NOMO-1 (cell line): ENCODE data around the gene OR1A2.
"Not testable (repeated sequence)": the region's sequence is repeated elsewhere in the genome, so short reads cannot be mapped to it uniquely, and the experiment has no call there.

ENCODE experiments used
- DNase-seq, 2 experiments: peaks; one replicate each; lab custom pipeline; 2025; ENCODE audit not compliant: unreplicated experiment in 2 of 2; lab: John Stamatoyannopoulos, UW

Gene OR1A2

GRCh38 chr17:3197219-3197618 is at the start of gene OR1A2:
Gene OR1A2 (plus strand): TSS chr17:3197519. CDS start chr17:3197519, 0 bp downstream.
- DNase-seq, result no peak

GRCh38 chr17:3157218-3157617 is 40.1 kb upstream of the OR1A2 start:
- DNase-seq, result peak; percentile 15 to 94

GRCh38 chr17:3167574-3167973 is 29.7 kb upstream of the OR1A2 start:
- DNase-seq, result peak; percentile 76 to 95

- no peak for DNase-seq
These were observed 7.4 kb upstream of the OR1A2 start for GRCh38 chr17:3189961-3190360.

- DNase-seq, result no peak
These were observed 10.0 kb downstream of the OR1A2 start, which contains the start of gene OR1A1 for GRCh38 chr17:3207367-3207766. Gene OR1A1 (plus strand): TSS chr17:3207667. CDS start chr17:3215621, 7,954 bp downstream.

- no peak for DNase-seq
These were observed 11.2 kb downstream of the OR1A2 start for GRCh38 chr17:3208484-3208883.

GRCh38 chr17:3213001-3213400 is 15.7 kb downstream of the OR1A2 start:
- no peak for DNase-seq

- no peak for DNase-seq
These were observed 16.3 kb downstream of the OR1A2 start for GRCh38 chr17:3213587-3213986.

GRCh38 chr17:3219978-3220377 is 22.7 kb downstream of the OR1A2 start:
- DNase-seq, result not testable (repeated sequence)

- DNase-seq, result no peak
These were observed 24.5 kb downstream of the OR1A2 start for GRCh38 chr17:3221850-3222249.

GRCh38 chr17:3222505-3222904 is 25.2 kb downstream of the OR1A2 start:
- no peak for DNase-seq

- DNase-seq, result not testable (repeated sequence)
These were observed 27.5 kb downstream of the OR1A2 start for GRCh38 chr17:3224721-3225352.

- DNase-seq, result not testable (repeated sequence)
These were observed 35.0 kb downstream of the OR1A2 start for GRCh38 chr17:3232300-3232699.

- peak; percentile 70 to 78 for DNase-seq
These were observed 41.4 kb downstream of the OR1A2 start for GRCh38 chr17:3238685-3239084.

- not testable (repeated sequence) for DNase-seq
These were observed 43.7 kb downstream of the OR1A2 start for GRCh38 chr17:3241044-3241443.

GRCh38 chr17:3244841-3245240 is 47.5 kb downstream of the OR1A2 start:
- DNase-seq, result peak; percentile 4 to 60
